HG02870 (cell line): ENCODE results near the gene CACNA1G.

ENCODE experiments used
- ATAC-seq: cut with Tn5 transposase; IDR thresholded peaks from one replicate; pipeline ENCODE4 v1.9.1; 2021; ENCODE audit warnings: mild to moderate bottlenecking, moderate library complexity; ENCODE audit not compliant: unreplicated experiment

The CACNA1G gene

DNA sequence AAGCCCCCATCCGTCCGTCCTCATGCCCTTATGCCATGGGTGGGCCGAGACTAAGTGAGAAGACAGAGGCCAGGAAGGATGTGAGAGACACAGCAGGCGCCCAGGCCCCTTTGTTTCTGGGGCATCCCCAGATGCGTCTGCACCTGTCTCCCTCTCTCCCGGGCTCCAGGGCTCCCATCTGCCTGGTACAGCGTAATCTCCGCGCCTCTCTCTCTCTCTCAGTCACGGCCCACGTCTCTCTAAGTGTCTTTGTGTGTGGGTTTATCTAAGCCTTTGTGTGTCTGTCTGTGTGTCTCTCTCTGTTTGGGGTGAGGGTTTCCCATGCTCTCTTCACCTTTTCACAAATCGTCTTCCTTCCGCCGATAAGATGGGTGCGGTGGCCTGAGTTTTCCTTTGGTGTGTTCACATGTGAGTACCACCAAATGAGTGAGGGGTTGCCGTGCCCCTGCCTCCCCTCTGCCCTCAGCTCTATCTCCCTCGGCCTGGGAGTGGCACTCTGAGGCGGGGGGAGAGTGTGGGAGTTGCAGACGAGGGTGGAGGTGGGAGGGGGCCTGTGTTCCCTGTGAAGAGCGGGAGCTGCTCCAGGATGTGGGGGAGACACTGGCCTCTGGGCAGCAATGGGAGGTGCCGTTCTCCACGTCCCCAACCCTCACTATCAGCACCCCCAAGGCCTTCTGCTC, 48.3 kb downstream of the CACNA1G start:
- no peak for ATAC-seq

DNA sequence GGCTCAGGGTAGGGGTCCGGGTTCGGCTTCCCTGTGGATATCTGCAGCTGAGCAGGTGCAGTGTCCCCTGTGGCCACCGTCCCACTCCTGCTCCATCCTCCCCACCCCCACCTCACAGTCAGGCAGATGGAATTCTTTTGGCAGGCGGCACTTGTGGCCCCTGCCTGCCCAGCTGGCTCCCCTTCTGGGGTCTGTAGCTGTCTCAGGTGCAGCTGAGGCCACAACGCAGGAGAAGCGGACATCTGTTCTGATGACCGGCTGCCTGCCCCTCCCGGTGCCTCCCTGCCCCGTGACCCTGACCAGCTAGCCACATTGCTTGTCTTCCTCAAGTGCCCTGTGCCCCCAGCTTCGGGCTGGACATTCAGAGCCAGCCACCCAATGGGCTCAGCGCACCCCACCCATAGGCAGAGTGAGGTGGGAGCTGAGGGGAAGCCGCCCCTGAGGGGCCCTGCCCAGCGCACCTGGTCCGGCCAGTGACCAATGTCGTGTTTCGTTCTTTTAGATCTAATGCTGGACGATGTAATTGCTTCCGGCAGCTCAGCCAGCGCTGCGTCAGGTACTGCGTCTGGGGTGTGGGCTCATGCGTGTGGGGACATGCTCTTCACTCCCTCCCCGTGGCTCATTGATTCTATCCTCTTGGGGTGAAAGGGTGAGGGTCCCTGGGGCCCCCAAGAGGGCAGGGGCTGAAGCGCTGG, 49.0 kb downstream of the CACNA1G start:
- ATAC-seq: no peak

DNA sequence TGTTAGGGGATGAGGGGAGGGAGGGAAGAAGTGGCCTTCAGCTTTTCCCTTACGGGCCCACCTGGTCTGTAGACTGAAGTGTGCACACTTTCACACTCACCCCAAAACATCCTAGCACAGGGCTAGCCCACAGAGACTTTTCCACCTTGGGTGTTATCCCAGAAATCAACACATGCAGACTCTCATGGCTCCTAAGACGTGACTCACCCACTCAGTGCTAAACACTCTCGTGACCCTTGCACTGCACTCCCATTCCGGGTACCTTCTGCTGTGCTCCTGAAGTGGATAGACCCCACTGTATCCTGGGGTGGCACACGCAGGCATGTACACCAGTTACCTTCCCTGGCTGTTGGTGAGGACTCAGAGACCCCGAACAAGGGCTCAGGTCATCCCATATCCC, 51.1 kb downstream of the CACNA1G start:
- no peak for ATAC-seq

DNA sequence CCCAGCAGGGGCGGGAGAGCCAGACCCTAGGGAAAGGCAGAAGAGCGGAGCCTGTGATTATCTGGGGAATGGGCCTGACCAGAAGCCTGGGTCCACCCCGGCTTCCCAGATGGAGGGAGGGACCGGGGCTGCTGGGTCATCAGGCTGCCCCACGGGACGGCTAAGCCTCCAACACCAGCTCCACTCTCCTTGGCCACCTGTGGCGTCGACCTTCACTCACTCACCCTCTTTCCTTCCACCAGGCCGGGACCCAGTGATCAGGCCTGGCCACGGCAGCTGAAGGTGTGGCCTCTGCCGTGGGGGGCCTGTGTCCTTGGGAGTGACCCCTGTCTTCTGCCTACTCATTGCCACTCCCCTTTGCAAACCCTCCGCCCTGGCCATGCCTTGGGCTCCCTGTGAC, 51.8 kb downstream of the CACNA1G start:
- no peak for ATAC-seq

DNA sequence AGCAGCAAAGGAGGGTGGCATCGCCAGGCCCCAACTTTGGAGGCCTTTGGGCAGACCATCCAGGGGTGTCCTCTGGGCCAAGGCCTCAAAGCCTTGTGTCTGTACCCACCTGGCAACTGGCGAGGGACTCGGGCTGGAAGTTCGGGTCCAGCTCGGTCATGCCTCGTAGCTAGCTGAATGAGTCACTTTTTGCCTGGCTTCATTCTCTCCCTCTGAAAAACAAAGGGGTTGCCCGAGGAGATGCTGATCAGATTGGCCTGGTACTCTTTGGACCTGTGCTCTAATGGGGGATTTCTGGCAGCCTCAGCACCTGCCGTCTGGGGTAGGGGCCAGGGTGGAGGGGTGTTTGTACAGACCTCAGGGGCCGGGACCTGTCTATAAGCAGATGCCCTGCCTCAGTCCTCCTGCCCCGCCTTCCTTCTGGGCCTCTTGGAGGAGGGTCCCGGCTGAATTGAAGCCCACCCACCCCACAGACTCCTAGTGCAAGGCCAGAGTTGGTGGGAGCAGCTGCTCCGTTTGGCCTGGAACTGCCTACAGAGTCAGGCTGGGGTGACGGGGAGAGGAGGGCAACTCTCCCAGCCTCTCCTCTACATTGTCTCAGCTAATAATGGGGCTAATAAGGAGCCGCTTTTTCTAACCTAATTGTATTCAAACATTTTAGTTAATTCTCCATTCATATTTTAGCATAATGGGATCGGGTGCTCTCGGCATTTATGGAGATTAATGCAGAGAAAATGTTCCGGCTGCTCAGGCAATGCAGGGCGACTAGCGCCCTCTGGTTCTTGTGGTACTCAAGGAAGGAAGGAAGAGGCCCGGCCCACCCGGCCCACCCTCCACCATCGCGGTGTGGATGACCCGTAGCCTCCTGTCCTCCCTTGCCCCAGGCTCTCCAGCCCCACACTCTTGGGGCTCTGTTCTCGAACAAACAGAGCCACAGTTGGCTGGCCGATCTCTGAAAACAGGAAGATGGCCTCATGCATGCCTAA, 52.8 kb downstream of the CACNA1G start:
- ATAC-seq: no peak

DNA sequence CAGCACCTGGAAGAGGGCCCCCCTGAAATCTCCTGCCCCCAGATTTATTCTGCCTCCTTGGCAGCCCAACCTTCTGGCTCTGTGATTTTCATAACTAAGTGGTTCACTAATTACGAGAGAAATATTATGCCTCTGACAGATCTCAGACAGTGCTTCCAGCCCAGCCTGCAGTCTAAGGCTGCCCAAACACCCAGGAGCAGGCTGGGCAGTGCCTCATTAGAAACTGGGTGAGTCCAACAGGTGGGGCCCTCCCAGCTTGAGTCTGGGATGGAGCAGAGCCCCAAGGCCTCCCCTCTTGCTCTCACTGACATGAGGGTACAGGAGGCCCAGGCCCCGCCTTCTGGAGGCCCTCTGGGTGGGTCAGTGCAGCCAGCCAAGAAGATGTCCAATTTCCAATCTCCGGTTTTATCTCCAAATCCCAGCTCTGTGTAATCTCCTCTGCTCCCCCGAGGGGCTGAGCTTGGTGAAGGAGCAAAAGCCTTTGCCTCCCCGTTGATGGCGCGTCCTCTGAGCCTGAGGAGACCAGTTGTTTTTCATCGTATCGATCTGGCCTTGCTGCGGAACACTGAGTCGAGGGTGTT, 54.0 kb downstream of the CACNA1G start:
- ATAC-seq: no peak

DNA sequence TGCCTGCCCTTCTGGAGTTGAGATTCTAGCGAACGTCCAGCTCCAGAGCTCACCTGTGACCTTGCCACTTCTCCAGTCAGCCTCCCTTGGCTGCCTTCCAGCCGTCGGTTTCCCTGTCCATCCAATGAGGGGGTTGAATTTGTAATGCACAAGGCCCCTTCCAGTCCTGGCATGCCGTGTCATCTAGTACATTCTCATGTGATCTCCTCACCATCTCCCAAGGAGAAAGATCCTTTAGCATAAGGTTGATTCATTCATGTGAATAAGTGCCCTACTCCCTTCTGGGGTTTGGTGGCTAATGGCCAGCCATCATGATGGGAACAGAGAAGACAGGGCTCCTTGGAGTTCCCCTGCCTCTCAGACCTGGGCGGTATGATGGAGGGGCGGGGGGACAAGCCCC, 55.3 kb downstream of the CACNA1G start:
- ATAC-seq: no peak

DNA sequence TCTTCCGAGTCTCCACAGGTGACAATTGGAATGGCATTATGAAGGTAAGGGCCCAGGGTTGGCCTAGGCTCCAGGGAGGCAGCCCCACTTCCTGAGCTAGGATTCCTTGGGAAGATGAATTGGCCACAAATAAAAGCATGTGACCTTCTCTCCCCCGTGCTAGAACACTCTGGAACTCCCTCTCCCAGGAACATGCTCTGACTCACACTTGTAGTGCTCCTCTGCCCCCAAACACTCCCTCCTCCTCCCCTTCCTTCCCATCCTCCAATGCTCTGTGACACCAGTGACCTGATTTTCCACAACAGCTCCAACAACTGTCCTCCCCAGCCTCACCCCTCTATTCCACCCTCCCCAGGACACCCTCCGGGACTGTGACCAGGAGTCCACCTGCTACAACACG, 57.8 kb downstream of the CACNA1G start:
- no peak for ATAC-seq

DNA sequence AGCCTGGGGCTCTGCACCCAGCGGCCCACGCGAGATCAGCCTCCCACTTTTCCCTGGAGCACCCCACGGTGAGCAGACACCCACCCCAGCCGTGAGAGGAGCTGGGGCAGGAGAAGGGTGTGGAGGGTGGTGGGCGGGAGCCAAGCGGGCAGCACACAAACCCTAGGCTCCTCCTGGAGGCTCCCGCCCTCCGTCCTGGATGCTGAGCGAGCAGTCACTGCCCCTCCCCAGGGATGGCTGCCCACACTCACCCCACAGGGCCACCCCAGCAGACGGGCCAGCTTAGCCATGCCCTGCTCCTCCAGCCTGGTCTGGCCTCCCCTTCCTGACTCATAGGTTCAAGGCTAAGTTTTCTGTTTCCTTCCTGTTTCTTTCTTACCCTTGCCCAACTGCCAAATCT, 58.4 kb downstream of the CACNA1G start:
- ATAC-seq: no peak

DNA sequence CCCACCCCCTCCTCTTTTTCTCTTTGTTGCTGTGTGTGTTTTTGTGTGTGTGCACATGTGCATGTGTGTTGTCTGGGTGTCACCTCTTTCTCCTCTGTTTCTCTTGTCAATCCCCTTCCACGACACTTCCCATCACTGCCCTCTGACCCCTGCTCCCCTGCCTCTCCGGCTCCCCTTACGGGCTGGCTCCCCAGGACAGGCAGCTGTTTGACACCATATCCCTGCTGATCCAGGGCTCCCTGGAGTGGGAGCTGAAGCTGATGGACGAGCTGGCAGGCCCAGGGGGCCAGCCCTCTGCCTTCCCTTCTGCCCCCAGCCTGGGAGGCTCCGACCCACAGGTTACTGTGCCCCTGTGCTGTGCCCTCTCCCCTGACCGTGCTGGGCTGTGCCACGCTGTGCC, 59.0 kb downstream of the CACNA1G start:
- ATAC-seq: no peak

DNA sequence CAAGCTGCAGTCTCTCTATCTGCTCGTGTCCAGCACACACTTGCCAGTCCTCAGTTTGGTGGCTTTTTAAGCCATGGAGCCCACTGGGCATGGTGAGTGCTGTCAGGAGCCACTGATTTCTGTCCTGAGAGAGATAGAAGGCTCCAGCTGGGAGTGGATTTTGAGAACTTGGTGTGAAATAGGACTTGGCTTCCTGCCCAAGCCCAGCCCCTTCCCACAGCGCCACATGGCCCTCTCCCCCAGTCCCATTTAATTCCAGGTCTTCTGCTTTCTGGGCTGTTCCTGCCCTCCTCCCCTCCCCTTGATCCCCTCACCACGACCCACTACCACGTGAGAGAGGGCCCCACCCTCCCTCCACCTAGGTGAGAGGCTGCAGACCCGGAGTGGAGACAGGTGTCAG, 59.7 kb downstream of the CACNA1G start:
- no peak for ATAC-seq

DNA sequence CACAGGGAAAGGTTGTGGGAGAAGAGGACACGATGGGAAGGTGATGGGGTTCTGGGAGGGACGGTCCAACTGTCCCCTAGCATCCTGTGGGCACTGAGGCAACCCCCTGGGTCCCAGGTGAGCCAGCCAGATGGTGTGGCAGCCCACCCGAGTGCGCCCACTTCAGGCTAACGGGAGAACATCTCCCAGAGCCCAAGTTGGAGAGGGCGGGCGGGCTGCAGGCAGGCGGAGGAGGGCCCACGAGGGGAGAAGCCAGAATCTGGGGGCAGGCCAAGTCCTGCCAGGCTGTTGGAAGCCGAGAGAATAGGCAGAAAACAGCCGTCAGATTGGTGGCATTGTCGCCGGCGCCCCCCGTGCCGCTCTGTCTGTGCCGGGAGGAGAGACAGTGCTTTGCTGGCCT, 60.3 kb downstream of the CACNA1G start:
- ATAC-seq: no peak

DNA sequence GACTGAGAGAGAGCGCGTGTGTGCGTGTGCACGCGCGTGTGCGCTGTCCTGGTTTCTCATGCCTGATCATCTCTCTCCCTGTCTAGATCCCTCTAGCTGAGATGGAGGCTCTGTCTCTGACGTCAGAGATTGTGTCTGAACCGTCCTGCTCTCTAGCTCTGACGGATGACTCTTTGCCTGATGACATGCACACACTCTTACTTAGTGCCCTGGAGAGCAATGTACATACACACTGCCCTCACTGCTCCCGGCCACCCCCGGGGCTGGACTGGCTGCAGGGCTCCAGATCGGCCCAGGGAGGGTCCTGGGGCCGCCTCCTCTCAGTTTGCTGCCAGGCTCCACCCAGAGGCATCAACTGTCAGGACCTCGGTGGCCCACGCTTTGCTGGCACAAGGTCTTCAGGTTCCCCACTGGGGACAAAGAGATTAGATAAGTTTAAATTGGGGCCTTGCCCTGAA, 61.1 kb downstream of the CACNA1G start:
- no peak for ATAC-seq

DNA sequence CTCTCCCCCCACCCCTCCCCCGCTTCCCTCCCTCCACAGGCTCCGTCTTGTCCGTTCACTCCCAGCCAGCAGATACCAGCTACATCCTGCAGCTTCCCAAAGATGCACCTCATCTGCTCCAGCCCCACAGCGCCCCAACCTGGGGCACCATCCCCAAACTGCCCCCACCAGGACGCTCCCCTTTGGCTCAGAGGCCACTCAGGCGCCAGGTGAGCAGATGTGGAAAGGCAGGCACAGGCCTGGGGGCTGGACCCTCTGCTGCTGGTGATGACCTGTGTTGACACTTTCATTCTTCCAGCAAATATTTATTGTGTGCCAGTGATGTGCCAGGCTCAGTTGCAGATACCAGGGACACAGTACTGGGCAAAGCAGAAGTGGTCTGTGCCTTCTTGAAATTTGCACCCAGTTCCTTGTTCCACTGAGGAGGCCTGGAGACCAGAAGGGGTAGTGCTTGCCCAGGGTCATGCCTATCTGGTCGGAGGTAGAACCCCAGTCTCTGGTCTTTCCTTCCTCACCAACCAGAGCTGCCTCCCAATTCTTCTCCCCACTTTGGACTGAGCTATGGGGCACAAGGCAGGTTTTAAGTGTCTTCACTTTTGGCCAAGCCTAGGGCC, 63.9 kb downstream of the CACNA1G start:
- ATAC-seq: no peak

DNA sequence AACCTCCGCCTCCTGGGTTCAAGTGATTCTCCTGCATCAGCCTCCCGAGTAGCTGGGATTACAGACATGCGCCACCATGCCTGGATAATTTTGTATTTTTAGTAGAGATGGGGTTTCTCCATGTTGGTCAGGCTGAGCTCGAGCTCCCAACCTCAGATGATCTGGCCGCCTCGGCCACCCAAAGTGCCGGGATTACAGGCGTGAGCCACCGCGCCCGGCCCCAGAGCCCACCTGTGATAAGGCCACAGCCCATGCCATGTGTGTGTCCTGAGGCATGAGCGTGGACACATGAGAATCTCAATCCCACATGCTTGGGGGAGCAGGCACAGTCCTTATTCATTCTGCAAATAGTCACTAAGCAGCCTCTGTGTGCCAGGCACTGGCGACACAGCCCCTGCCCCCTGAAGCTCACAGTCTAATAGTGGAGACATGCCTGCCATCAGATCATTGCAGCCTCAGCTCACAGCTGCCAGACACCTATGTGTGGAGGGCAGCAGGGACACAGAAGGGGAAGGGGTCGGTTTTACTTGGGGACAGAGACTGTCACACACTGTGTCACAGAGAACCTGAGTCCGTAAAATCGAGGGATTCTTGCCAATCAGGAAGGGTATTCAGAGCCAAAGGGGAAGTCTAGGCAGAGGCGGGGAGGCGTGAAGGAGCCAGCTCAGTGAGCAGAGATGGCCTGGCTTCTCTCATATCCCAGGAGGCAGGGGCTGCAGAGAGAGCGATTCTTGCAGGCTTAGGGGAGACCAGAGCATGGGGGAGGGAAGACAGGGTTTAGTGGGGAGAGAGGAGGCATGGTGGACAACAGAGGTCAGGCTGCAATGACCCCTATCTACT, 64.7 kb downstream of the CACNA1G start:
- ATAC-seq: no peak

DNA sequence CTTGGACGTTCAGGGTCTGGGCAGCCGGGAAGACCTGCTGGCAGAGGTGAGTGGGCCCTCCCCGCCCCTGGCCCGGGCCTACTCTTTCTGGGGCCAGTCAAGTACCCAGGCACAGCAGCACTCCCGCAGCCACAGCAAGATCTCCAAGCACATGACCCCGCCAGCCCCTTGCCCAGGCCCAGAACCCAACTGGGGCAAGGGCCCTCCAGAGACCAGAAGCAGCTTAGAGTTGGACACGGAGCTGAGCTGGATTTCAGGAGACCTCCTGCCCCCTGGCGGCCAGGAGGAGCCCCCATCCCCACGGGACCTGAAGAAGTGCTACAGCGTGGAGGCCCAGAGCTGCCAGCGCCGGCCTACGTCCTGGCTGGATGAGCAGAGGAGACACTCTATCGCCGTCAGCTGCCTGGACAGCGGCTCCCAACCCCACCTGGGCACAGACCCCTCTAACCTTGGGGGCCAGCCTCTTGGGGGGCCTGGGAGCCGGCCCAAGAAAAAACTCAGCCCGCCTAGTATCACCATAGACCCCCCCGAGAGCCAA, 65.6 kb downstream of the CACNA1G start:
- no peak for ATAC-seq

DNA sequence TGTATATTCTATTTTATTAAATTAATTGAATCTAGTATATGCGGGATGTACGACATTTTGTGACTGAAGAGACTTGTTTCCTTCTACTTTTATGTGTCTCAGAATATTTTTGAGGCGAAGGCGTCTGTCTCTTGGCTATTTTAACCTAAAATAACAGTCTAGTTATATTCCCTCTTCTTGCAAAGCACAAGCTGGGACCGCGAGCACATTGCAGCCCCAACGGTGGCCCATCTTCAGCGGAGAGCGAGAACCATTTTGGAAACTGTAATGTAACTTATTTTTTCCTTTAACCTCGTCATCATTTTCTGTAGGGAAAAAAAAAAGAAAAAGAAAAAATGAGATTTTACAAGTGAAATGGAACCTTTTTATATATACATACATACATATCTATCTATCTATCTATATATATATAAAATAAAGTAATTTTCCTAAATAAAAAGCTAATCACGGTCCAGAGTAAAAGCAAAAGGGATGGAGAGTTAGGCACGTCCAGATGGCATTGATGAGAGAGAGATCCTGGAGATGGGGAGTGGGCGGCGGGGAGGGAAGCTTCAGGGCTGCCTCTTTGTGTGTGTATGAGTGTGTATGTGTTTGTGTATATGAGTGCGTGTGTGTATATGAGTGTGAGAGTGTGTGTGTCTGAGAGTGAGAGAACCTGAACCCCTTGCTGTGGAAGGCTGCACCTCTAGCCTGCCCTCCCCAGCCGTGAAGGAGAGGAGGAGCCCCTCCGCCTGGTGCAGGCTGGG, 66.7 kb downstream of the CACNA1G start:
- ATAC-seq: no peak

DNA sequence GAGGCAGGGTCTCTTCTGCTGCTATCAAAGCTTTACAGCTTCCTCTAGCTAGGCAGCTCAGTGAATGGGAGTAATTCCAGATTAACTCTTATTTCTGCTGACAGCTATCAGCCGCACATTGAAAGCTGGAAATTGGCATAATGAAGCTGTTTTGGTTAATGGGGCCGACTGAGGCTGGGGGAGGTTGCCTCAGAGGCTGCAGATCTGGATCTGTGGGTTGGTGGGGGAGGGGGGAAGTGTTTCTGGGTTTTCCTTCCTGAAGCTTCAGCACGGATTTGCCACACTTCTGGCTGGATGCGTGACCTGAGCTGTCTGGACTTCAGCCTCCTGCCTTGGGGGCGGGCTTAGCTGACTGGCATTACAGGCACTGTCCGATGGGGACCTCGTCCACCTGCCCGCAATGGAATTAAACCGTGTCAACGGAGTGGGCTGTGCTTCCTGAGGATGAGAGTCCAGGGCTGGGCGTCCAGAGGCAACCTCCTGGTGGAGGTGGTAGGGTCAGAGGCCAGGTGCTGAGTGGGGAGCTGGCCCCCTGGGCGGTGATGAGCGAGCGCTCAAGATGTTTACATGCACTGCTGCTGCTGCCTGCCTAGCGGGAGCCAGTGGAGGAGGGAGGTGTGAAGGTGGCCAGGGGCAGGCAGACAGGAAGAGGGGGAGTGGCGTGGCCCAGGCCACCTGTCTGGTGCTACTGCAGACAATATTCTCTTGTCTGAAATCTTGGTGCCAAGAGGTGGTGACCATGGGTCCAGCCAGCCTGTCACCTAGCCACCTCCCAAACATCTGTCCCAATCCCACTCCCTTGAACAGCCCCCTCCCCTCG, 67.5 kb downstream of the CACNA1G start:
- no peak for ATAC-seq
